Limb (tissue), 2 donors: ENCODE data around the gene NFATC4.

Experiments
- DNase-seq, 2 donors: peaks; one replicate each; pipeline ENCODE4 v3.0.0-alpha.2; 2016; ENCODE audit errors: extremely low spot score in 2 of 2

Gene NFATC4

DNA sequence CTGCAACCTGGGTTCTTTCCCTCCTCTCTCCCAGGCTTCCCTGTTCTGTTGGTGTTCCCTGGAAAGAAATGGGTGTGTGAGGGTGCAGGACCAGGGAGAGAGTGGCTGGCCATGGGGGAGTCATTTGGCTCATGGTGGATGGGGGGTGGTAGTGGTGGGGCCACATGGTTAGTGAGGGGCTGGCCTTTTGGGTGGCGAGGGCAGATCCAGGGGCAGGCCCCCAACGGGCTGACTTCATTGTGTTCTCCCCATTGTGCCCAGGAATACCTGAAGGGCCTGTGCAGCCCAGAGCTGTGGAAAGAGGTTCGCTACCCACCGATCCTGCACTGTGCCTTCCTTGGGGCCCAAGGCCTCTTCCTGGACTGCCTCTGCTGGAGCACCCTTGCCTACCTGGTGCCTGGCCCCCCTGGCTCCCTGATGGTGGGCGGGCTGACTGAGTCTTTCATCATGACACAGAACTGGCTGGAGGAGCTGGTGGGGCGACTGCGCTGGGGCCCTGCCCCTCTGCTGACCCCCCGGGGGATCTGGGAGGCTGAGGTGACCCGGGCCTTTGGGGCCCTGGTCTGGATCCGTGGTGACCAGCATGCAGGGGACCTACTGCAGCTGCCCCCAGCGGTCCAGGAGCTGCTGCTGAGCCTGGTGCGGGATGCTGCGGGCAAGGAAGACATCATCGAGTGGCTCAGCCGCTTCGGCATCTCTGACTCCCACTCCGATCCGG, 39.8 kb downstream of the NFATC4 start:
- no peak for DNase-seq

DNA sequence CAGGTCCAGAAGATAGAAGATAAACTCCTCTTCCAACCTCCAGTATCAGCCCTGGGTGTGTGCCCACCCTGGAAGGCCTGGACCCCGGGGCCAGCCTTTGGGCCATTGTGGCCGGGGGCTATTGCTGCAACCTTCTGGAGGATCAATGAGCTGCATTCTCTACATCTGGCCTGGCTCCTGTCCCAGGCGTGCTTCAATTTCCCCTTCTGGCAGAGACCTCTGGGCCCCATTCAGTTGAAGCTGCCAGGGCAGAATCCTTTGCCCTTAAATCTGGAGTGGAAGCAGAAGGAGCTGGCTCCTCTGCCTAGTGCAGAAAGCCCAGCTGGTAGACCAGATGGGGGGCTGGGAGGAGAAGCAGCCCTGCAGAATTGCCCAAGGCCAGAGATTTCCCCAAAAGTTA, 40.8 kb downstream of the NFATC4 start:
- no peak for DNase-seq

DNA sequence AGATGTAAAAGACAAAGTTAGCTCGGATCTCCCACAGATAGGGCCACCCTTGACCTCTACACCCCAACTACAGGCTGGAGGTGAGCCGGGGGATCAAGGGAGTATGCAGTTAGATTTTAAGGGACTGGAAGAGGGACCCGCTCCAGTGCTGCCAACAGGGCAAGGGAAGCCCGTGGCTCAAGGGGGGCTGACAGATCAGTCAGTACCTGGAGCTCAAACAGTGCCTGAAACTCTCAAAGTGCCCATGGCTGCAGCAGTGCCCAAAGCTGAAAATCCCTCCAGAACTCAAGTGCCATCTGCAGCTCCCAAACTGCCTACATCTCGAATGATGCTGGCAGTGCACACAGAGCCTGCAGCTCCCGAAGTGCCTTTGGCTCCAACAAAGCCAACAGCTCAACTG, 41.2 kb downstream of the NFATC4 start:
- DNase-seq, result no peak

DNA sequence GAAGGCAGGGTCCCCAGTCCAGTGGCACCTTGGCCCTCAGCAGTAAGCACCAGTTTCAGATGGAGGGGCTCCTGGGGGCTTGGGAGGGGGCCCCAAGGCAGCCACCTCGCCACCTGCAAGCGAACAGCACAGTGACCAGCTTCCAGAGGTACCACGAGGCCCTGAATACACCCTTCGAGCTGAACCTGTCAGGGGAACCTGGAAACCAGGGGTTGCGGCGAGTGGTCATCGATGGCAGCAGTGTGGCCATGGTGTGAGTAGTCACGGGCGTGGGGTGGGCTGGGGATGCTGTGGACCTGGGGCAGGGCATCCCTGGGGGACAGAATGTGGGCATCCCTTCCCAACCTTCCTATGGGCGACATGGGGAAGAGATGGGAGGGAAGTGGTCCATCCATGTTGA, 42.0 kb downstream of the NFATC4 start:
- DNase-seq, result no peak

DNA sequence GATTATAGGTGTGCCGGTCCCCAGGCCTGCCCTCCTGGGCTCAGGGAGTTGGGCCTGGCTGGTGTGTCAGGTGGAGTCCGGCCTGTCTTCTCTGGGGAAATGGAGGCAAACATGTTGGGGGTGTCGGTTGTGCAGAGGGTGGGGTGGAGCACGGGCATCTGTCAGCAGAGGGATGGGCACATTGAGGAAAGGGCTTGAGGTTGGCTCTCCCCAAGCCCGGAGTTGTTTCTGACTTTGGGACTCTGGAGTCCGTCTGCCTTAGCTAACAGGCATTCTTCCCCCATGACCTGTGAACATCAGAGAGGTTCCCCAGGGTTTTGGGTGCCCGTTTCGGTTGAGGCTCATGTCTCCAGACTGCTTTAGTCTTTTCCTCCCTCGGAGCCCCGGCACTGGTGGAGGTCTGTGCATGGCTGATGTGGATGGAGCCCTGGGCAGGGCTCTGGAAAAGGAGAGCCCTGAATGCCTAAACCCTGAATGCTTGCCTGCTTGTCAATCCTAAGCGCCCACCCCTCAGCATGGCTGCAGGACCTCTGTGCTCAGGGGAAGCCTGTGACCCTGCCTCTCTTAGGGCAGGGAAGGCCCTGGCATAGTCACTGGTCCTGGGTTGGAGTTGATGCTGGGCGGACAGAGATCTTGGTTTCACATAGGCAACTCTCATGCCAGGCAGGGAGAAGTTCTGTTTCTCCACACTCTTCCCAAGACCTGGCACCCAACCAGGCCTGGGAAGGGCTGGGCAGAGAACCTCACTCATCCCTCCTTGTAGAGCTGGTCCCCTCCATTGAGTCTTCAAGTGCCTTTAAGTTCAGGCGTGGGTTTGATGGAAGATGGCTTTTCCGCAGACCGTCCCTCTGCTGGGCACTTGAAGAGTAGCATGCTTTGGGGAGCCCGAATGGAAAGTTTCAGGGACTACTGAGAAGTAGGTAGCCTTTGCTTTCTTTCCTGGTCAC, 43.7 kb downstream of the NFATC4 start:
- no peak for DNase-seq

DNA sequence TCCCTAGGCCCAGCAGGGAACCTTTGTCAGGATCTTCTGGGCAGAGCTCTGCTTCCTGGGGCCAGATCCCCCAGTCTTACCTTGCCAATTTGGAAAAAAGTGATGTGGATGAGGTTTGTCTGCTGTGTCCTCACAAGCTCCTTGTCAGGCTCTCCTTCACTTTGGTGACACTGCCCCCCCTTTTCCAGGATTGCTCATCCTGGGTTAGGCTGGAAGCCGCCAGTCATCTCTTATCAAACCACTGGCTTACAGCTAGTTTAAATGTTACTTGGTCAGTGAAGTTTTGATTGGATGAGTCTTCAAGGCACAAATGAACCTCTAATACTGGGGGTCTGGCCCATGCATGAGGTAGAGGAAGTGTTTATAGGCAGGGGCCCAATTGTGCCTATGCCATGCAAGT, 46.1 kb downstream of the NFATC4 start:
- DNase-seq, result no peak

DNA sequence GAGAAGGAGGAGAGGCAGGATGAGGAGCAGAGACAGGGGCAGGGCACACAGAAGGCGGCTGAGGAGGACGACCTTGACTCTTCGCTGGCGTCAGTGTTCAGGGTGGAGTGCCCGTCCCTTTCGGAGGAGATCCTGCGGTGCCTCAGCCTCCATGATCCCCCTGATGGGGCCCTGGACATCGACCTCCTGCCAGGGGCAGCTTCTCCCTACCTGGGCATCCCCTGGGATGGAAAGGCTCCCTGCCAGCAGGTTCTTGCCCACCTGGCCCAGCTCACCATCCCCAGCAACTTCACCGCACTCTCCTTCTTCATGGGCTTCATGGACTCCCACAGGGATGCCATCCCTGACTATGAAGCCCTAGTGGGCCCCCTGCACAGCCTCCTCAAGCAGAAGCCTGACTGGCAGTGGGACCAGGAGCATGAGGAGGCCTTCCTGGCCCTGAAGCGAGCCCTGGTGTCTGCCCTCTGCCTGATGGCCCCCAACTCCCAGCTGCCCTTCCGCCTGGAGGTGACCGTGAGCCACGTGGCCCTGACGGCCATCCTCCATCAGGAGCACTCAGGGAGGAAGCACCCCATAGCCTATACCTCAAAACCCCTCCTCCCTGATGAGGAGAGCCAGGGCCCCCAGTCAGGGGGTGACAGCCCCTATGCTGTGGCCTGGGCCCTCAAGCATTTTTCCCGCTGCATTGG, 46.9 kb downstream of the NFATC4 start:
- DNase-seq, result no peak

DNA sequence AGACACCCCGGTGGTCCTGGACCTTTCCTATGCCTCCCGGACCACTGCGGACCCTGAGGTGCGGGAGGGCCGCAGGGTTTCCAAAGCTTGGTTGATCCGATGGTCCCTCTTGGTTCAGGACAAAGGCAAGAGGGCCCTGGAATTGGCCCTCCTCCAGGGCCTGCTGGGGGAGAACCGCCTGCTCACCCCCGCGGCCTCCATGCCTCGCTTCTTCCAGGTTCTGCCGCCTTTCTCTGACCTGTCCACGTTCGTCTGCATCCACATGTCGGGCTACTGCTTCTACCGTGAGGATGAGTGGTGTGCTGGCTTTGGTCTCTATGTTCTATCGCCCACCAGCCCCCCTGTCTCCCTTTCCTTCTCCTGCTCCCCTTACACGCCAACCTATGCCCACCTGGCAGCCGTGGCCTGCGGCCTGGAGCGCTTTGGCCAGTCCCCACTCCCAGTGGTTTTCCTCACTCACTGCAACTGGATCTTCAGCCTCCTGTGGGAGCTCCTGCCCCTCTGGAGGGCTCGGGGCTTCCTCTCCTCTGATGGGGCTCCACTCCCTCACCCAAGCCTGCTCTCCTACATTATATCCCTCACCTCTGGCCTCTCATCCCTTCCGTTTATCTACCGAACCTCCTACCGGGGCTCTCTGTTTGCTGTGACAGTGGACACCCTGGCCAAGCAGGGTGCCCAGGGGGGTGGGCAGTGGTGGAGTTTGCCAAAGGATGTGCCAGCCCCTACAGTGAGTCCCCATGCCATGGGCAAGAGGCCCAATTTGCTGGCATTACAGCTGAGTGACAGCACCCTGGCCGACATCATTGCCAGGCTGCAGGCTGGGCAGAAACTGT, 47.7 kb downstream of the NFATC4 start:
- DNase-seq, result no peak

DNA sequence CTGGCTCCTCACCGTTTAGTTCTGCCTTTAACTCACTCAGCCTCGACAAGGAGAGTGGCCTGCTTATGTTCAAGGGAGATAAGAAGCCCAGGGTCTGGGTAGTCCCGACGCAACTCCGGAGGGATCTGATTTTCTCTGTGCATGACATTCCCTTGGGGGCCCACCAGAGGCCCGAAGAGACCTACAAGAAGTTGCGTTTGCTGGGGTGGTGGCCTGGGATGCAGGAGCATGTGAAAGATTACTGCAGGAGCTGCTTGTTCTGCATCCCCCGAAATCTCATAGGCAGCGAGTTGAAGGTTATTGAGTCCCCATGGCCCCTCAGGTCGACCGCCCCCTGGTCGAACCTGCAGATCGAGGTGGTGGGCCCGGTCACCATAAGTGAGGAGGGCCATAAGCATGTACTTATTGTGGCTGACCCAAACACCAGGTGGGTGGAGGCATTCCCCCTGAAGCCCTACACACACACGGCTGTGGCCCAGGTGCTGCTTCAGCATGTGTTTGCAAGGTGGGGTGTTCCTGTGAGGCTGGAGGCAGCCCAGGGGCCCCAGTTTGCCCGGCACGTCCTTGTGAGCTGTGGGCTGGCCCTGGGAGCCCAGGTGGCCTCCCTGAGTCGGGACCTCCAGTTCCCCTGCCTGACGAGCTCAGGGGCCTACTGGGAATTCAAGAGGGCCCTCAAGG, 48.4 kb downstream of the NFATC4 start:
- no peak for DNase-seq

DNA sequence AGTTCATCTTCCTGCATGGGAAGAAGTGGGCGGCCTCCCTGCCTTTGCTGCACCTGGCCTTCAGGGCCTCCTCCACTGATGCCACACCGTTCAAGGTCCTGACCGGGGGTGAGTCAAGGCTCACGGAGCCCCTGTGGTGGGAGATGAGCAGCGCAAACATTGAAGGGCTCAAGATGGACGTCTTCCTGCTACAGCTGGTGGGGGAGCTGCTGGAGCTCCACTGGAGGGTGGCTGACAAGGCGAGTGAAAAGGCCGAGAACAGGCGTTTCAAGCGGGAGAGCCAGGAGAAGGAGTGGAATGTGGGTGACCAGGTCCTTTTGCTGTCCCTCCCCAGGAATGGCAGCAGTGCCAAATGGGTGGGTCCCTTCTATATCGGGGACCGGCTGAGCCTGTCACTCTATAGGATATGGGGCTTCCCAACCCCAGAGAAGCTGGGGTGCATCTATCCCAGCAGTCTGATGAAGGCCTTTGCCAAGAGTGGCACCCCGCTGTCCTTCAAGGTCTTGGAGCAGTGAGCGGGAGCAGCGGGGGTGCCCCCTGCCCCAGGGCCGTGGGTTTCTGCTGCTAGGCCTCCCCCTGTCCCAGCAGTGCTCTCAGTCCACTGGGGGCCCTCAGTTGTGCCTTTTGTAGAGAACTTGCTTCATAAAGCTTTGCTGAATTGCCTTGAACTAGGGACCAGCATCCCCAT, 49.1 kb downstream of the NFATC4 start:
- DNase-seq, result no peak

DNA sequence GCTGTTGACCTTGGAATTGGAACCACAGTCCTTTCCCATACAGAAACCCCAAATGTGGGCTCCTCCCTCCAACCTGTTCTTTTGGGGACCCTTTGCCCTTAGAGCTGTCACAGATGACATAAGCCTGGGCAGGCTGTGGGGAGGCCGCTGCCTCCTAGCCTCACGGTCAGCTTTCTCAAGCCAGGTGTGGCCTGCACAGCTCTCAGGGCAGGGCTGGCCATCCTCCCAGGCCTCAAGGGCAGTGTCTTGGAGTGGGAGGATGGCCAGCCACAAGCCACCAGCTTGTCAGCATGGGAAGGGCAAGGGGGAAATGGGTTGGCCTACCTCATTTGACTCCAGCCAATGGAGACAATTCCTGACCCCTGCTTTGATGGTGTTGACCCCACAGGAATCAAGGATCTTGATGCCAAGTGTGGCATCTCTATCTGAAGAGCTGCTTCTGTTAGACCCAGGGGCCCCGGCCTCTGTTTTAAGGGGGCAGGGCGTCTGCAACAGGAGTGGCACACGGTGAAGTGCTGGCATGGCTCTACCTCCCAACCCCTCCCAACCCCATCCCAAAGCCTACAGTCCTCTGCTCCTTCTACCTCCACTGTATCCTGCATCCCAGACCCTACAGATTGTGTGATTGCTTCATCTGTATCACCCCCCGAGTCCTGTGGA, 50.0 kb downstream of the NFATC4 start:
- DNase-seq, result no peak

DNA sequence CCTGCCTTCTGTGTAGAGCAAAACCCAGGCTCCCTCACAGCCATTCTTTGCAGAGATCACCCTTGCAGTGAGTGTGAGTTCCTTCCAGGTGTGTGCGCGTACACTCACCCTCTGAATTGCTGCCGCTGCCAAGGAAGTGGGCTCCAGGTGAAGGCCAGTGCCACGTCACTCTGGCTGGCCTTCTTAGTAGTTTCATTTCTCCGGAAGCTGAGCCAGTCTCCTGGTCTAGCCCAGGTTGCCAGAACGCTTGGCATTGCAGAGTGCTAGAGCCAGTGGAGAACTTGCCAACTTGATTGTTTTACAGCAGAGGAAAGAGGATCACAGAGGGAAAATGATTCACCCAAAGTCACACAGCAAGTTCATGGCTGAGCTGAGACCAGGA, 50.5 kb downstream of the NFATC4 start:
- DNase-seq, result no peak

DNA sequence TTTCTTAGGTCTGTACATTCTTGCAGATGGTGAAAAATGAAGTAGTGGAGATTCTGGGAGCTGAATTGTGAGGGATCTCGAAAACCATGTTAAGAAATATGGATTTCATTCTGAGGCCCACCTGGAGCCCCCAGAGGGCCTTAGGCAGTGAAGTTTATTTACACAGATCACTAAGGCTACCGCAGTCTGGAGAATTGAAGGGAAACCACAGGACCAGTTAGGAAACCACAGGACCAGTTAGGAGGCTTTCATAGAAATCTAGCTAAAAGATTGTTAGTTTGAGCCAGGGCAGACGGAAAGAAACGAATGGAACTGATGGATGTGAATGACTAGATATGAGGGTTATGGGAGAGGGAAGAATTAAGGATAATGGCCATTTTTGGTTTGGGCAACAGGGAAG, 54.3 kb downstream of the NFATC4 start:
- DNase-seq, result no peak

DNA sequence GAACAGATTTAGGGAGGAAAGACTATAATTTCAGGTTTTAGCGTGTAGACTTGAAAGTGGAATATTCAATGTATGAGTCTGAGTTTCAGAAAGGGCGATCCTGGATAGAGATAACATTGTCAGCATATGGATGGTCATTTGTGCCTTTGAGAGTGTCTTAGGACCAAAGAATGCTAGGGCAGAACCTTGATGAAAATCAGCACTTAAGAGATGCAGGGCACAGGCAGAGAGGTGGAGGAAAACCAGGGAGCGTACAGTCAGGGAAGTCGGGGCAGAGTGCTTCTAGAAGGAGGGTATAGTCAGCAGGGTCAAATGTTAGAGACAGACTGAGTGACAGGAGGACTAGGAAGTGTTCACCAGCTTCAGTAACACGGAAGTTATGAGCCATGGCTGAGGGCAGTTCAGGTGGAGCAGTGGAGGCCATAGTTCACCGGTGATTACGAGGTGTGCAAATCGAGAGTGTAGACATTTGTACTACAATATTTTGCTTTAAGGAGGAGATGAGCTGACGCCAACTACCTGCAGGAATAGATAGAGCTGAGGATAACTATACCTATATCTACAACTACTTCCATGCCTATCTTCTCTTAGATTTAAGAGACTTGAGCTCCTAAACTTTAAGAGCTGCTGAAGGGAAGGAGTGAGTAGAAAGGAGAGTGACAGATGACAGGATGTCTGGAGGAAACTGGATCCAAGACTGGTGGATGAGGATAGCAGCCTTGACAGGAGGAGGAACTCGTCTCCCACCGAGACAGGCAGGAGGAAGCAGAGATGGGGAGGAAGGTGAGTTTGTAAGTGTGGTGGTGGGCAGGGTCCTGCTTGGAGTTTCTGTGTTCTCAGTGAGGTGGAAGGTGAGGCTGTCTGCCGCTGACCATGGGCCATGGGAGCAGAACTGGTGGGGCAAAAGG, 55.0 kb downstream of the NFATC4 start:
- no peak for DNase-seq

DNA sequence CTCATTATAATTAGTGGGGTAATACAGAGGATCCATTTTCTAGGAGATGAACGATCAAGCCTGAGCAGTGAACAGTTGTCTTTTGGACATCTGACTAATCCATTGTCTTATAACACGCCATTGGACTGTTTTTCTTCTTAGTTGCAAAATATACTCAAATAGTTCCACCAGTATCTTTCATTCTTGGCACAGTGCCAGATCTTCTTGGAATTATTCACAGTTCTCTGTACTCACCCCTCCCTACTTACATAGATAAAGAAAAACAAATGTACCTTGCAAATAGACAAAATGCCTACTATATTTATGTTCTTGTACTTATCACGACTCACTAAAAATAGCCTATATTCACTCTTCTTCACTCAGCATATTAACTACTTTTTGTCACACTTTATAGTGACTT, 57.7 kb downstream of the NFATC4 start:
- peak in 1 of 2 donors; percentile 35 for DNase-seq

DNA sequence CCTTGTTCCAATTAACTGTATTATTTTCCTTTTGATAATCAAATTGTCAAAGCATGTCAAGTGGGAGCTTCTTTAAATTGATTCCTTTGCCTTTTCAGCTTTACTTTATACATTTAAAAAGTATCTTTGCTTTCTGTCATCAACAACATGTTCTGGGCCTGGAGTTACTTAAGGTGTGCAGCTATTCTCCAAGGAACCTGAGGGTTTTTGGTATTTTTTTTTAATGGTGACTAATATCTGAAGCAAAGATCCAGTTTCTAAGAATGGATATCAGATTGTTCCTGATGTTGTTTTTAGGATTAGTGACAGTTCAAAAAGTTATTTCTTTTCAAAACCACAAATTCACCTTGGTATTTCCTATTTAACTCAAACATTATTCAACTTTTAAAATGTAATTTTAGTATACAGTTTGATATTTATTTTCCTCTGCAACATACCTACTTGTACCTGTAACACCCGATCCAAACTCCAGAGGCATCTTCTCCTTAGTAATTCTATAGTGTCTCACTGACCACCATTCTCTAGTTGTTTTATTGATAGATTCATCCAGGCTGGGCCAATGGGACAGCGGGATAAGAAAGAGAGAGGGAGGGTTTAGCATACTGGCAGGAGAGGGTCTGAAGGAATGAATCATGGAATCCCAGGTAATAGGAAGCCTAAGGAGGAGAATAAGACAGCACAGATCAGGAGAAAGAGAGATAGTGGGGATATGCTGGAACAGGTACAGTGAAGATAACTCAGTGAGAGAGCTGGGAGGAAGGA, 58.3 kb downstream of the NFATC4 start:
- no peak for DNase-seq

DNA sequence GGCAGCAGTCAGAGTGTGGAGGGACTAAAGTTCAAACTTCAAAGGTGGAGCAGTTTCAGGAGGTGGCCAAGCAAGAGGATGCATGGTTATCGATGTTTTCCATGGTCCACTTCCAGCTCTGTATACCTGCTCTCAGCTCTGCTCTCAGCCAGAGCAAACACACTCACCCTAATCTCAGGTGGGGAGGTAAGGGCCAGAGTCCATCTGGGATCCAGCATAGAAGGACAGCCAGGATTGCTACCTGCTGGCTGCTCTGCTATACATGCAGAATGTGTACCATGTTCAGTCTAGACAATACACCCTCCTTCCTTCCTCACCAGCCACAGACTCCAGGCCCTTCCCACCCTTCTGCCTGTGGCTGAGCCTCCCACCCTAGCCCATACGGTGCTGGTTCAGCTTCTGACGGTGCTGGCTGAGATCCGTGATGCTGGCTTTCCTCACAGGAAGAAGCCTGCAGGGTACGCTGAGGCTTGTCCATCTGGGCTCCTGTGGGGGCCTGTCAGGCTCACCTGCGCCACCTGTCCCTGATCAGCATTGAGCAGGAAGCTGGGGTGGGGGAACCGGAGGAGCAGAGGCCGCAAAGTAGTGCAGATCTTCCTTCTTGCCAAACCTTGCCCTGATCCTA, 59.0 kb downstream of the NFATC4 start:
- no peak for DNase-seq
